DMS153 (cell line): Measurements from ENCODE around the gene APOM.
A peak's percentile ranks its signal among the peaks of the same experiment; 100 is the strongest.

Experiments used
- DNase-seq: peaks from one replicate; lab custom pipeline; 2025; lab: John Stamatoyannopoulos, UW

The APOM gene

GRCh38 chr6:31680226-31681134, 24.8 kb downstream of the APOM start, which contains the start of gene LY6G5C:
TSS of gene LY6G5C (minus strand) at chr6:31681067. CDS start at chr6:31680373, 694 bp downstream.
- DNase-seq: peak; percentile 89

DNA sequence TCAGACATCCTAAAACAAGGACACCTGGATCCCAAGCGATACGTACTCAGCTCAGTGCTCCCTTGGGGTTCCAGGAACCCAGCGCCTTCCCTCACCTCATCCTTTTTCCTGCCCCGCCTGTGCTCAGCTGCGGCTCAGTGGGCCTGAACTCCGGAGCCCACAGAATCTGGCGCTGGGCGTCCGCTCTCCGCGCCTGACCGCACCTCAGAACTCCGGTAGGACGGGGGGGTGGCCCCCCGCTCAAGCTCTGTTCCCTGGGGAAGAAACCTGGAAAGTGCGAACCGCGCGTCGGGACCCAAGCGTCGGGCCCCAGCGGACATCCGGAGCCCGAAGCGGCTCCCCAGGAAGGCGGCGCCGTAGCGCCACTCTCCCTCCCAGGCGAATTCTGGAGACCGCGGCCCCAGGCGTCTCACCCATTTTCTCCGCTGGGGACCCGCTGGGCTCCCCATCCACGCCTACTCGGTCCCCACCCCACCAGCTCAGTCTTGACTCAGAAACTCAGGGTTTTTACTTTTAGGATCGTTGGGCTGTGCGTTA, 25.5 kb downstream of the APOM start:
- DNase-seq: no peak

DNA sequence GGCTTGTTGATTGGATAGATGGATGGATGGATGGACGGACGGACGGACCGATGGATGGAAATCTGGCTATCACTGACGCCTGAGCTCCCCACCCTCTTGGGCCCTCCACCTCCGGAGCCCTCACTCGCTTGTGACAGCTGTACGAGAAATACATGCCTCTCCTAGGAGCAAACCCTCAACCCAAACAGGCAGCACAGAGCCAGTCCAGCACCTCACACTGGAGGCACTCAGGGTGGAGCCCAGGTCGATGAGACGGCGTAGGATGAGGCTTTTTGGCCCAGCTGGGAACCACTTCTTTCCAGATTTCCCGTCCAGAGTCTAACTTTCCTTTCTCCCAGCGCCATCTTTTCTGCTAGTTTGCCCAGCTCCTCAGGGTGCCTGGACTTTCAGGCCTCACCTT, 27.9 kb downstream of the APOM start:
- no peak for DNase-seq

DNA sequence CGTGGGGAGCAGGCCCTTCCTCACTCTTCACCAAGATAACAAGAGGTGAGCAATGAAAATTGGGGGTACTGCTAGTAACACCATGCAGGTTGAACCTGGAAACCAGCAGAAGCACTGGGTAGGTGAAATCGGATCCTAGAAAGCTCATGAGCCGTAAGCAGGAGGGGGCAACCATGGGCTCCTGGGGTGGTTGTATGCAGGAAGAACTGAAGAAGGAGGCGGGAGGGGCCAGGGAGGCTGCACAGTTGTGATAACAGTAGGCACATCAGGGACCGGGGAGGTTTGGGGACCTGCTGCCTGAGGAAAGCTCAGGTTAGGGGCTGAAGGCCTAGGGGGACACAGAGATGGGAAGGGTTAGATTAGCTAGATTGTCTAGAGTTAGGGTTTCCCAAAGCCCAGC, 30.8 kb downstream of the APOM start:
- DNase-seq: no peak

DNA sequence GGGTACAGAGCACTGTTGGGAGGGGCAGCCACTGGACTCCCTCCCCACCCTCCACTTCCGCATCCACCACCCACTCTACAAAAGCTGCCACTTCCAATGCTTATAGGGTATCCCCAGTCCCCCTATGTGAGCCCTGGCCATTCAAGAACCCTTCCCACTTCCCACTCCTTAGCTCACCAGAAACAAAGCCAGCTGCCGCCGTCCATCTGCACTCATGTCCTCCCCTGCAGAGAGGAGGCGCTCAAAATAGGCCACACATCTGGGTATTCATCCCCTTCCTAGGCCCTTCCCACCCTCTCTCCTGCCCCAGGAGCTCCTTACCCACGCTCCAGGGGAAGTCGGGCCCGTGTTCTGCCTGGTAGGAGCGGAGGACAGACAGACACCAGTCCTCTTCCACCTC, 31.6 kb downstream of the APOM start:
- no peak for DNase-seq

DNA sequence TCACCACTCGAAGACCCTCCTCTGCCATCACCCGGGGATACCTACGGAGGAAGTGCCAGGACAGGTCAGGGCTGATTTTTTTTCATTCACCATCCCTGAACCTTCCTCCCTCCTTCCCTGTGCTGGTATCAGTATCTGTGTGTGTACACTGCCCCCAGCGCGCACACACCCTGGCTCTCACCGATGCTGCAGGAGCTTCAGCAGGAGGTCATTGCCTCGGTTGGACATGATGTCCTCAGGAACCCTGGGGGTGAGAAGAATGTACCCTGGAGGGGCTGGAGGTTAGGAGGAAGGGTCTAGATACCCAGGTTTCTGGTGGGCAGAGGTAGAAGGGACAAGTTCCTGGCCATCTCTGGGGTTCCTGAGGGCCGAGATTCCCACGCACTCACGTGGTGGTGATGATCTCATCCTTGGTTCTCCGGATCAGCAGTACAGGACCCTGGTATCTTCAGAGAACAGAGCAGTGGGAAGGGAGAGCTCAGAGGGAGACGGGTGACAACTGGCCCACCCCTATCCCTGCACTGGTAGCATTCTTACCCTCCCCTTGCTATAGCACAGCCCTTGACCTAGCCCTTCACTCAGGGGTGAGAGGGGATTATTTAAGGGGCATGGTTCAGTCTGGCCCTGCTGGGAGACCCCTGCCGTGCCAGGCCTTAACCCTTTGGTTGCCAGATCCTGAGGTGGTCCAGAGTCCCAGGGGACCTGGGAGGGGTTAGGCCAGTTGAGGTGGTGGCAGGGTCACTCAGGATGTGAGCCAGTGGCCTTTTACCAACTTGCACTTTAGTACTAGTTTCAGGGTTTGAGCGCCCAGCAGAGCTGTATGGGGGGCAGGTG, 32.4 kb downstream of the APOM start:
- DNase-seq: no peak

DNA sequence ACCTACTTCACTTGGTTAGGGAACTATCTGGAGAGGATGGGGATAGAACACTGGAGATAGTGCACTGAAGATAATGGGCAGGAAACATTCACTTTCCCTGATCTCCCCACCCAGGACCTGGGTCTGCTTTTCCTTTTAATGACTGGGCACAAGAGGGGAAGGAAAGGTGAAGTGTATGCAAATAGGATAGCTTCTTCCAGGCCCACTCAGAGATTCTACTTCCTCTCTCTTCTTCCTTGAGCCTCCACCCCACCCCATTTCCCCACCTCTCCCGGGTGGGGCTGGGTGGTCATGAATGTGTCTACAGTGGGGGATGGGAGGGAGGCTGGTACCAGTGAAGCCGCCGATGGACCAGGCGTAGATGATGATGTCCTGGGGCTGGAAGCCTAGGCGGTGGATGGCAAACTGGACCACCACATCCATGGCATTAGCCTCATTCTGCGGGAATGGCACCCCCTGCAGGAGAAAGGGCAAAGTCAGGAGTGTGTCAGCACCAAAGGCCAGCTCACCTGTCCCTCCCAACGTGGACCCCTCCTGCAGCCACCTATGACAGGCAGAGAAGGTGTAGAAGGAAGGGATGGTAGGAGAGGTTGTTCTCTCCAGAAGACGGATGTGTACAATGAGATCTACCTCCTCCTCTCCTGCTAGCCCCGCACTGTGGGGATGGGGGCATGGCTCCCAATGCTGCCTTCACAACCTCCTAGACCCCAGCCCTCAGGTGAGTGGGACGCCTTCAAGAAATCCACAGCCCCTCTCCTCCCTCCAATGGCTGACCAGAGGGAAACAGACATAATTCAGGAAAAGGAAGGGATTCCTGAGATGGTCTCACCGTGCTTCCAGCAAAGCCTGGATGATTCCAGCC, 33.8 kb downstream of the APOM start:
- DNase-seq: no peak

DNA sequence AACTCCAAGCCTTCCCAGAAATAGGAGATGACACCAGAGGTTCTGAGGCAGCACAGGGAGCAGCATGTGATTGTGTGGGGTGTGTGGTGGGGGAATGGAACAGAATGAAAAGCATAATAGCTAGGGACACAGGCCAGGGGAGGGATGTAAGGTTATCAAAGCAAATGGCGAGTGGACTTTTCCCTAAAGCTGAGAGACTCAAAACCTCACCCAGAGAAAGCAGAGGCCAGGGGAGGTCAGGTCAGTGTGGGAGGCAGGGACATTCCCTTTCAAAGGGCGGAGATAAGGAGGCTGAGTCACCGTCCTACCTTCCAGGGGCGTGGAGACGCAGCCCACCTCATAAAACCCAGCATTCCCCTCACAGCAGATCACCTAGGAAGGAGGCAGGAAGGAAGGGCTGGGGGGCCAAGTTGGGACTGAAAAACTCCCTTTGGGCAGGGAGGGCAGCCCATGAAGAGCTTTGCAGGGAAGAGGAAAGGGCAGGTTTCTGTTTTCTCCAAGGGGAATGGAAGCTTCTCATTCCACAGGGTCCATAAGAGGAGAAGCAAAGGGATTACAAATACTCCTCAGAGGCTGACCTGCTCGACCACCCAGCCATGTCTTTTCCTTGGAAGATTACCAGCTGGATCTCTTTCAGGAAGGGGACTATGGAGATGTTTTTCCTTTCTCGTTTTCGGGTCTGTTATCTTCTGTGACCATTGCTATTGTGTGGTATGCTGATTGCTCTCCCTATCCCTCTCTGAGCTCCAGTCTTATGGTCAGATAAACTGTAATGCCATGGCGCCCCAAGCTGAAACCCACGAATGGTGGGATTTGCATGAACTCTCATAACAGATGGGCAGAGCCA, 34.8 kb downstream of the APOM start:
- no peak for DNase-seq

- no peak for DNase-seq
These were observed 35.4 kb downstream of the APOM start for GRCh38 chr6:31691078-31691463.

DNA sequence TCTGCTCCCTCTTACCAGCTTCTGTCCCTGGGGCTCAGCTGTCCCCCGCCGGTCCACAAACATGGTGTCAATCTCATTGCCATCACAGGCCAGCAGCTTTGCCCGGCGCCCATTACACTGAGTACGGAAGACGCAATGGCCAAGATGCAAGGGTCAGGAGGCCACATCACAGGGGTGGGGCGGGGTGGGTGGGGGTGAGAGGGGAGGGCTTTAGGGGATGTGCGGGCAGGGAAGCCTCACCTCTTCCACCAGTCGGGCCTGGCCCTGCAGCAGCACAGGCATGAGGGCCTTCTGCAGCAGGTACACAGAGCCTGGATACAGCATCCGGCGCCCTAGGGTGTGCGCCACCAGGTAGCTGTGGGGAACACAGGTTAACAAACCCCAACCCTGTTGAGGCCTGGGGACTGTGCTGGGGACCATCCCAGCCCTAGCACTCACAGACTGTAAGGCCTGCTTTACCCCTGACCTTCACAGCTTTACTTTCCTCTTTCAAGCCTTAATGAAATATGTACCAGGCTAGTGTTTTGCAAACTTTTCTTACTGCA, 35.9 kb downstream of the APOM start:
- no peak for DNase-seq

DNA sequence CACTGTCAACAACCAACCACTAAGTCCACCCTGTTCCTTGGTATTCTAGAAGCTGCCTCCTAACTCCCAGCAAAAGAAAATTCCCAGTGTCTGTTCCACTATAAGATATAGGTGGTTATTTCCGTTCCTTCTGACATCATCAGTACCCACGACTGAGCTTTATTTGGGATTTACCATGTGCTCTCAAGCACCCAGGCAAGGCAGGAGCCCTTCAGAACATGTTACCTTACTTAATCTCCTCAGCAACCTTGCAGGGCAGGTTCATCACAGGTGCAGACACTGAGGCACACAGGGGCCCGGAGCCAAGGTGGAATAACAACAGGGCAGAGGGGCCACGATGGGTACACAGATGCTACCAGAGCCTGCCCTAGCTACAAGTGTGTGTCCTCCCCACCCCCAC, 36.7 kb downstream of the APOM start:
- DNase-seq: no peak

DNA sequence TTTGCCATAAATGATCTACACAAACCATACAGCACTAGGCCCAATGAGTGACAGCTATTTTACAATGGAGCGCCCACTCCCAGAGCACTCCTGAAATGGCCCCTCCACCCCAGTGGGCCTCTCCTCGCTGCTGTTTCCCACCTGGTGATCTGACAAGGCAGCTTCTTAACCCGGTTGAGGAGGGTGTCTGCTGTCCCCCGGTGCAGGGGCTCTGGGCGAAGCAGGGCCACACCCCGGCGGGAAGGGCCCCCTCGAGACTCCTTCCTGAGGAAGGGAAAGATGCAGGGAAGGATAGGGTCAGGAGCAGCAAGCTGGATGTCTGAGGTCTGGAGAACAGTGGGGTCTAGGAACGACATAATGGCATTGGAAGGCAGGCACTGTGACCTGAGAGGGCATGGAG, 37.2 kb downstream of the APOM start:
- DNase-seq: no peak

GRCh38 chr6:31693535-31693934, 37.8 kb downstream of the APOM start:
- DNase-seq: no peak

- no peak for DNase-seq
These were observed 41.9 kb downstream of the APOM start for GRCh38 chr6:31697555-31697954.

GRCh38 chr6:31700740-31701401, 45.2 kb downstream of the APOM start:
- no peak for DNase-seq

- DNase-seq: peak; percentile 5
These were observed 46.1 kb downstream of the APOM start for GRCh38 chr6:31701666-31702404.

DNA sequence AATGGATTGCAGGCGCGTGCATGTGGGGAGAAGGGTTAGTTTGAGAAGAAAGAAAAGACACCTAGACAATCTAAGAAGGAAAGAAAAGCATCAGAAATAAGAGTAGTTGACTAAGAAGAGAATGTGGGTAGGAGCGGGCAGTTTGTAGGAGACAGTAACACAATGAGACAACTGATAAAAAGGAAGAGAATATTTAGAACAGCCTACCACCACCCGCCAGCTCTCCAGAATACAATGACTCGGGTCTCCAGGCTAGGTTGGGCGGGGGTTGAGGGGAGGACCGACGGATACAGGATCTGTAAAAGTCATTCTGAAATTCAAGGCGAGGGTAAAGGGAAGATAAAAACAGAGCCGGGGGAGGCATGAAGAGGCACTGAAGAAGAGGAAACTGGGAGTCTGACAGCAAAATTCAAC, 46.7 kb downstream of the APOM start:
- no peak for DNase-seq

DNA sequence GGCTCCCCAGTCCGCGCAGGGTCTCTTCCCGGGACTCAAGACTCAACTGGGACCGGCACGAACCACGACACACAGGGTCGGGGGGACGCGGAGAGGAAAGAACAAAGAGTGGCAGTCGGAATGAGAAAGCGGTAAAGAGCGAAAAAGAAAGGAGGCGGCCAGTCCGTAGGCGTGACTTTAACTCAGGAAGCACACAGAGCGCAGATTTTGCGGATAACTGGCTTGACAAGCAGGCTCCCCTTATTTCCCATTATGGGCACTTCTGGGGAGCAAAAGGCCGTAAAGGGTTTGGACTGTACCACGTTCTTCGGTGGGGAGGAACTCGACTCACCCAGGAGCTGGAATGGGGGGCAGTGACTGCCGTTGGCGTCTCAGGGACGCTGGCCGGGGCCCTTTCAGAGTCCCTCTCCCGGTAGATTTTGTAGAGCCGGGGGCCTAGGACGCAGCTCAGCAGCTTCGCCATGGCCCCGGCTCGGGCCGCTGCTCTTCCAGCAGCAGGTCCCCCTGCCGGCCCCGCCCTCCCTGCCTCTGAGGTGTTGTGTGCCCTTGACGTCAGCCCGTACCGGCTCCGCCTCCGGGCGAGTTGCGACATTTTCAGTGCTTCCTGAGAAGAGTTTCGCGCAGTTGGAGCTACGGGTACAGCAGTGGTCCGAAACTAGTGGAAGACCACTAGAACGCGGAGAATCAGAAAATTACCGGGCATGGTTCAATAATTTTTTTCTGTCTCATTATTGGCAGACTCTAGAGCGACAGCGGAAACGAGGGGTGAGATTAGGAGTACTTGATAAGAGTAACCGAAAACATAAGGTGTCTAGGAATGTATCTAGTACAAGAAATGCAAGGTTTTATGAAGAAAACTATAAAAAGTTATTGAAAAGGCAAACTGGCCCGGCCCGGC, 47.4 kb downstream of the APOM start, which contains the start of gene ABHD16A:
TSS of gene ABHD16A (minus strand) at position 506 of the 898 bp plus-strand sequence. CDS start at position 463, 43 bp downstream.
- peak; percentile 92 for DNase-seq
